ENCODE data around the gene ARHGAP26. TPM values are rescaled to one million over a fixed set of nuclear protein-coding genes. Genes with fewer than 3 reads are reported as not detected.
A peak's percentile ranks its signal among the peaks of the same experiment; 100 is the strongest.

ARHGAP26 gene
- total RNA-seq, 4 donors from 2014 or later, result 11.1 to 36.1 (median 21.8) TPM

DNA sequence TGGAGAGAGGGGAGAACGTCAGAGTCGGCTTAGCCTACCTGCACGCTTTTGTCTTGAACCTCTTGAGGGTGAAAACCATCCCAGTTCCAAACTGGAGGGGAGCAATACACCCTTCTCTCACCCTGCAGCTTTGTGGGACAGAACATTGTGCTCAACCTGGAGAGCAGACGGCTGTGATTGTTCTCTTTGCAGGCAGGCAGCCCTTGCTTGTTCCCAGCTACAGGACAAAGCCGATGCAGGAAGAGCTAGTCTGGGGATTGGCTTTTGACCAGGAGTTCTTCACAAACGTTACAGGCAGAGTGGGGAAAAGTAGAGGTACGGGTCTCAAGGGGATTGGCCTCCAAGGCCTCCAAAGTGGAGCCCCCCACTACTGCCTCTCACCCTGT, 33.9 kb upstream of the ARHGAP26 start:
- TF ChIP-seq POLR2A (IDR thresholded peaks at IDR 0.05) (no peak), POLR2AphosphoS5 (IDR thresholded peaks at IDR 0.05) (no peak)
- Histone ChIP-seq H3K9me3 (no peaks in the 10 kb centered on the region), H3K27me3 (no peaks in the 10 kb centered on the region), H3K36me3 (no peaks in the 10 kb centered on the region), H3K4me3 (no peak overlapping the region), H3K27ac (no peak overlapping the region), H3K4me1 (no peaks in the 10 kb centered on the region)
- DNase-seq (ENCODE audit: low spot score in 2 of 2), result no peak
- 74% methylated on average over 7 of the region's 7 CpGs for WGBS

- 74% methylated on average over 5 of the region's 5 CpGs for WGBS
- H3K4me1 ChIP-seq, result no peaks in the 10 kb centered on the region
- no peaks in the 10 kb centered on the region for H3K27me3 ChIP-seq
- no peak overlapping the region for H3K4me3 ChIP-seq
- no peaks in the 10 kb centered on the region for H3K36me3 ChIP-seq
- no peaks in the 10 kb centered on the region for H3K9me3 ChIP-seq
- no peak for DNase-seq (ENCODE audit: low spot score in 2 of 2)
- no peak overlapping the region for H3K27ac ChIP-seq
- TF ChIP-seq EP300 (IDR thresholded peaks at IDR 0.05) (no peak), POLR2AphosphoS5 (IDR thresholded peaks at IDR 0.05) (no peak), POLR2A (IDR thresholded peaks at IDR 0.05) (no peak), CTCF (IDR thresholded peaks at IDR 0.05) (no peak)
Measured at GRCh38 chr5:142737179-142737578, 33.0 kb upstream of the ARHGAP26 start.

DNA sequence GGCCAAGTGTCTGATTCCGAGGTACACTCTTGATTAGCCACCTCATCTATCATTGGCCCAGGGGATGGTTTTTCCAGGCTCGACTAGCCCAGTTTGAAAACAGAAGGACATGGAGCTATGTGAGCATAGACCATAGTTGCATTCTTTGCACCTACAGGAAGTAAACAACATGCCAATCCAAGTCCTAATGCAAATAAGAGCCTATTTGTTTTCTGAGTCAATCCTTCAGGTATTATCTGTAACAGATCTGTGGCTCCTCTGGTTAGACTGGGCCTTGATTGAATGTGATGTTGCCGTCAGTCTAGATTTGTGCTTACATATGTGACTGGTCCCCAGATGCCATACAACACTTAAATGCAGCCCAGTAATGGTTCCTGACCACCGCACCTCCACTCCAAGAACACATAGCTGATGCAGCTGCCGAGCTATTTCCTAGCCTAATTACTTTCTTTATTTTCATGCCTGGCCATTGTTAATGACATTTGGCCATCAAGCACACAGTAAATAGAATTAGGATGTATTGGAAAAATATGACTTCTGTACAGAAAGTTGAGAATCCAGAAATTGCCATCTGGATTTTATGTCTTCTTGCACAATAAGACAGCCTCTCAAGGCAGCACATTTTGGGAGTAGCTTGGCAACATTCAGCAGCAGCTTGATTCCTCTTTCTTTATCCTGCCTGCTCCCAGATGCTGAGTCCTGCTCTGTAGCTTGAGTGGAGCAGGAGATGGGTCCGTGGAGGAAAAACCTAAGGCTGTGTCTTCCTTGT, 29.5 kb upstream of the ARHGAP26 start:
- no peak for DNase-seq (ENCODE audit: low spot score in 2 of 2)
- H3K27me3 ChIP-seq, result no peaks in the 10 kb centered on the region
- H3K9me3 ChIP-seq, result no peaks in the 10 kb centered on the region
- H3K27ac ChIP-seq, result no peak overlapping the region
- no peaks in the 10 kb centered on the region for H3K36me3 ChIP-seq
- 69% methylated on average over 6 of the region's 6 CpGs for WGBS
- peaks cover 9% of the 10 kb centered on the region for H3K4me1 ChIP-seq
- no peak overlapping the region for H3K4me3 ChIP-seq
- TF ChIP-seq POLR2A (IDR thresholded peaks at IDR 0.05) (no peak), POLR2AphosphoS5 (IDR thresholded peaks at IDR 0.05) (no peak), EP300 (IDR thresholded peaks at IDR 0.05) (no peak), CTCF (IDR thresholded peaks at IDR 0.05) (no peak)

DNA sequence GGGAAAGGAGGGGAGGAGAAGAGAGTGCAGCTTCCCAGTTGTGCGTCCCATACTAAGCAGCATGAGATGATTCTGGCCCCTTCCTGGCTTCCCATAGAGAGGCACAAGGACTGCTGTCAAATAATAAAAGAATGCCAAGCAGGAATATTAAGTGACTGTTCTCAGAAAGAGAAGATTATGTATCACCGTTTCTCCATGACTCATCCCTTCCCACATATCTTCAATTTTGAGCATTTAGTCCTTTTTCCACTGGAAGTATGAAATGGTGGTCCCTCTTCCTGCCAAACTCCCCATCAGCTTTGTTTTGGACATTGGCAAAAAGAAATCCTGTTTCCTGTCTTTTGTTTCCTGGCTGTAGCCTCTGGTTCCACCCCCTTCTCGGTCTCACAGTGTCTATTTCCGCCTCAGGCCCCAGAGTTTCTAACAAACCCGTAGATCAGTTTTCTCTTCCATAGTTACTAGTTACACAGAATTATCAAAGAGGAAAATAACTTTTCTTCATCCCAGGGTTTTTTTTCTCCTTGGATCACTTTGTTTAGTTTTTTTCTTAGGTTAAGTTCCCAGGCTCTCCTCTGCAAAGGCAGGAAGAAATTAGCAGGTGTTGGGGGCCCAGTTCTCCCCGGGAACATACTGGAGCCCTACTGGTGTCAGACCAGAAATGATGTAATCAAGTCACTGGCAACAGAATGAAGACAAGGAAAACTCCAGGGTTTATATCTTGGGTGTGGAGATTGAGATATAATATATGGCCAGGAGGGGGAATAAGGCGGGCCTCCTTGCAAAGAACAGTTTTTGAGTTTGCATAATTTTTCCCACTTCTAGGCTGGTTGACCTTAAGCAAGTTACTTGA, 26.4 kb upstream of the ARHGAP26 start:
- H3K4me3 ChIP-seq, result no peak overlapping the region
- TF ChIP-seq POLR2A (IDR thresholded peaks at IDR 0.05), result no peak
- no peak for TF ChIP-seq EP300 (IDR thresholded peaks at IDR 0.05)
- TF ChIP-seq CTCF (IDR thresholded peaks at IDR 0.05), result no peak
- TF ChIP-seq POLR2AphosphoS5 (IDR thresholded peaks at IDR 0.05), result no peak
- H3K9me3 ChIP-seq, result no peaks in the 10 kb centered on the region
- peaks cover 15% of the 10 kb centered on the region for H3K4me1 ChIP-seq
- peak overlapping the region; percentile 1 for H3K27ac ChIP-seq
- DNase-seq (ENCODE audit: low spot score in 2 of 2), result no peak
- no peaks in the 10 kb centered on the region for H3K27me3 ChIP-seq
- H3K36me3 ChIP-seq, result no peaks in the 10 kb centered on the region
- 52% methylated on average over 7 of the region's 7 CpGs for WGBS

- Histone ChIP-seq H3K4me1 (peaks cover 19% of the 10 kb centered on the region), H3K4me3 (no peak overlapping the region), H3K27ac (no peak overlapping the region), H3K9me3 (no peaks in the 10 kb centered on the region), H3K27me3 (no peaks in the 10 kb centered on the region), H3K36me3 (no peaks in the 10 kb centered on the region)
- no peak for TF ChIP-seq POLR2AphosphoS5 (IDR thresholded peaks at IDR 0.05)
- no peak for TF ChIP-seq EP300 (IDR thresholded peaks at IDR 0.05)
- no peak for TF ChIP-seq POLR2A (IDR thresholded peaks at IDR 0.05)
- no peak for TF ChIP-seq CTCF (IDR thresholded peaks at IDR 0.05)
- no peak for DNase-seq (ENCODE audit: low spot score in 2 of 2)
- WGBS, result 98% methylated on average over 4 of the region's 4 CpGs
Measured at GRCh38 chr5:142745268-142745667, 24.9 kb upstream of the ARHGAP26 start.
